ENCODE data around the gene YKT6.

- no peak for TF ChIP-seq CTCF (IDR thresholded peaks at IDR 0.05; ENCODE audit: extremely low read depth in 1 of 2, insufficient read depth in 1 of 2, low read depth in 1 of 2, low read length in 2 of 2)
- TF ChIP-seq POLR2A (IDR thresholded peaks at IDR 0.05; ENCODE audit: low read depth, low read length) = no peak
Observed at GRCh38 chr7:44262031-44262430, 61.3 kb downstream of the YKT6 start.

Data from endothelial cell of umbilical vein (primary cell).